ENCODE data around the gene CACNB1. TPM values are rescaled to one million over a fixed set of nuclear protein-coding genes. Genes with fewer than 3 reads are reported as not detected.

CACNB1 gene
- 14.0 and 15.5 TPM in 2 replicates for total RNA-seq

DNA sequence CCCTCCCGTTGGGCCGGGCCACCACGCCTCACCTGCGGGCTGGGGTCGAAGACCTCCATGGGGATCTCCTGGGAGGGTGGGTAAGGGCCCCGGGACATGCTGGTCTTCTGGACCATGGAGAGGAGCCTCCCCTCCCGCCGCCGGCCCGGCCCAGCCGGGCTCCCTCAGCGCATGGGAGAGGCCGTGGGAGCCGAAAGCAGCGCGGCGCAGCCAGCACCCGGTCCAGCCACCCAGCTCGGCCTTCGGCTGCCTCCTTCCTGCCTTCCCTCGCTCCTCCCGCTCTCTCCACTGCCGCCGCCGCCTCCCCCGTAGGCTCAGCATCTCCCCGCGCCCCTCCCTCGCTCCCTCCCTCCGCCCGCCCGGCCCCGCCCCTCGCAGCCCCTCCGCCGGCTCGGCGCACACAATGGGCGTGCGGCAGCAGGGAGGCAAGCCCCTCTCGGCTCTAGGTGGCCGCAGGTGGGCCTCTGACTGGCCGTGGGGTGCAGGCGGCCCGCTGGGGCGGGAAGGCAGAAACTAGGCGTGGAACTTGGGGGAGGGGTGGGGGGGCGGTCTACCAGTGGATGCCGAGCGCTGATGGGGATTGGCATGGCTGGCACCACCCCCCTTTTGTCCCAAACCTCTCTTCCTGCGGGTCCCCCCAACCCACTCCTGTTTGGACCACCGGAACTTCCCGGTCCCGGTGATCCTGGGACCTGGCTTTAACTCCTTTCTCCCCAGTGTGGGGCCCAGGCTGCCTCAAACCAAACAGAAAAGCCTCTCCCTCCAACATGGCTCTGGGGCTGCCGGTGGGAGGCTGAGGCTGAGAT lies at the start of gene CACNB1:
Gene CACNB1 (minus strand): TSS at position 290 of the 806 bp plus-strand sequence. CDS start 174 bp downstream, at position 116.

DNA sequence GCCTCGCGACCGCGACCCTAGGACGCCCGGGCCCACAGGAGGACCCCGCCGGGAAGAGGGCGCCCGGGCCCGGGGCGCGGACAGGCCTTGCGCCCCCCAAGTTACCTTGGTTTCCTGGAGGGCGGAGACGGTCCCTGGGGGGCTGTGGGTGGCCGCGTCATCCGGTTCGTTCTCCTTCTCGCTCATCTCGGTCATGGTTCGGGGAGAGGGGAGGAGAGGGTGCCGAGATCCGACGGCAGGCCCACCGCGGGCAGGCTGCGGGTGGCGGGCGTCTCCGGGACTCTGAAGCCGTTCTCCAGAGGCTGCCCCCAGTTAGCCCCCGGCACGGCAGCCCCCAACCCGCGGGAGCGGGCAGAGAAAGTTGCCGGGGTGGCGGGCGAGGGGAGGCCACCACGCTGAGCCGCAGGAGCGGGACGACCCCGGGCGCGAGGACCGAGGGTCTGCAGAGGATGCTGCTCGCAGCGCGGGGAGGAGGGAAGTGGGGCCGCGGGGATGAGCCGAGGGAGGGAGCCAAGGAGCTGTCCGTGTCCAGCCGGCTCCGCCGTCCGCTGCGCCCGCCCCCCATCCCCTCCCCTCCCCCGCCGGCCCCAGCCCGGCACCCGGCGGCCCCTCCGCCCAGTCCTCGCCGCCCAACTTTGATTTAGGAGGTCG lies 28.0 kb upstream of the CACNB1 start, which contains the start of gene STAC2:
Gene STAC2 (minus strand): TSS at position 638 of the 651 bp plus-strand sequence. CDS start 443 bp downstream, at position 195.

DNA sequence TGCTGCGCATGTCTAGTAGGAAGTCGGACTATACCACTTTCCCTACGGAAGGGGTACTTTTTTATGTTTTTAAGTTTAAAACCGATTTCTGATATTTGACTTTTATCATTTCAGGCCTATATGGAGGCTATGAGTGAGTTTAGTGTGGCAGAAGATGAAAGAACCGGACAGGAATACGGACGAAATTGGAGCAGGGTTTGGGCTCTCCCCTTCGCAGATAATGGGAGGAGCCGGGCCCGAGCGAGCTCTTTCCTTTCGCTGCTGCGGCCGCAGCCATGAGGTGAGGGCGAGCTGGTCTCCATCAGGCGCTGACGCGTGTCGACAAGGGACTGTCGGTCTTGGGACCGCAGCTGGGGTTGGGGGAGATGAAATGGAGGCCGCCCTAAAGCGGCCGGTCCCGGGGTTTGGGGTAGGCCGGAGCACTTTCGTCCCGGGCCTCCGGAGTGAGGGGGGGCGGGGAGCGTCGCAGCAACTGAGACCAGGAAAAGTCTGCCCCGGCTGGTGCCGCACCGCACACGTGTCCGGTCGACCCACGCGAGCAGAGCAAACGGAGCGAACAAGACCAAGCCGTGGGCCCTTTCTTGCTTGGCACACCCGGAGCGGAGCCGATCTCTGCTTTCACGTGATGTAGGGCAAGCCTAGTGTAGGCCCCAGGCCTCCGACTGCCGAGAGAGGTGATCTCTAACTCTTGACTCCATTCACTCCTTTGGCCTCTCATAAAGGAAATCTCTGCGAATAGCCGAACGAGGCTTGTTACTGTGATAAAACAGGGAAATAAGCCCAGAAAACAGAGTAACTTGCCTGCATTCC lies 2.8 kb upstream of the CACNB1 start, which contains the start of gene RPL19:
Gene RPL19 (plus strand): TSS at position 214 of the 810 bp plus-strand sequence. CDS start 62 bp downstream, at position 276.

DNA sequence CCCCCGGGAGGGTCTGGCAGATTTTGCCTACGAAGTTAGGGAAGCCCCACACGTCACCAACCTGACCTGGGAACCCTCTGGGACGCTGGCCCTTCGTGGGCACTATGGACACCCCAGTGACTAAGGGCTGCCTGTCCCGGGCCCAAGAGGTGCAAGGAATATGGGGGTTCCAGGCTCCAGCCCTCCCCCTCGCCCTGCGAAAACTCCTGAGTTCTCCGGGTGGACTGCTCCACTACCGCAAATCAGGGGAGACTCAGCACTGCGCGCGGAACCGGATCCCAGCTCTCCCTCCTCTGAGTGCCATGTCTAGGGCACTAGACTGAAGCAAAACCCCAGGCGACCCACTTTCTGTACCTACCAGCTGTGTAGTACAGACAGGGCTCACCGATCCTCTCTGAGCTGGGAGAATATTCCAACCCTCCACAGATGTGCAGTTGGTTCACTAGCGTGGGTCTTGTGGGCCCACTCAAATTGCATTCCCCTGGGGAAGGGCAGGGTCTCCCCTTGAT lies 31.6 kb downstream of the CACNB1 start, which contains the start of gene ARL5C:
Gene ARL5C (minus strand): TSS at position 321 of the 509 bp plus-strand sequence. CDS start 401 bp downstream, outside the sequence.

GRCh38 chr17:39151150-39151942 lies 46.1 kb downstream of the CACNB1 start, which contains the start of gene PLXDC1:
PLXDC1 (minus strand) TSS chr17:39151637; CDS start chr17:39151437, 200 bp downstream.

Other genes starting within 250 kb of the CACNB1 start
- not detected in 2 replicates for gene FBXO47, start 230.3 kb downstream of the CACNB1 start, total RNA-seq
- gene PLXDC1, start 46.0 kb downstream of the CACNB1 start, total RNA-seq: 15.2 and 33.3 TPM in 2 replicates
- not detected in 2 replicates for gene ARL5C, start 31.5 kb downstream of the CACNB1 start, total RNA-seq
- 1,008 and 1,304 TPM in 2 replicates for gene RPL19, start 2.6 kb upstream of the CACNB1 start, total RNA-seq
- gene STAC2, start 28.3 kb upstream of the CACNB1 start, total RNA-seq: 0.12 and 0.16 TPM in 2 replicates
- gene FBXL20, start 204.0 kb upstream of the CACNB1 start, total RNA-seq: 12.9 and 19.3 TPM in 2 replicates

Data from hair follicle dermal papilla cell (primary cell).